Loucy (cell line): ENCODE data around the gene L1CAM.

Experiments used
- H2AFZ ChIP-seq: fragments of 200-600 bp; sonication (generic); 2 replicates; pipeline ENCODE4 v1.6.0; 2016; ENCODE audit warnings: antibody characterized with exemption, mild to moderate bottlenecking, low read length, moderate library complexity
- H3F3A ChIP-seq: fragments of 200-600 bp; 2 replicates; pipeline ENCODE4 v1.6.0; 2016; ENCODE audit warnings: antibody characterized with exemption, low read depth, mild to moderate bottlenecking
- H3K27me3 ChIP-seq: fragments of 200-600 bp; sonication (generic); 2 replicates; pipeline ENCODE4 v1.6.1; 2014; ENCODE audit warnings: low read length, mild to moderate bottlenecking; ENCODE audit not compliant: insufficient read depth, poor library complexity, severe bottlenecking
- H3K36me3 ChIP-seq: fragments of 200-600 bp; sonication (generic); 2 replicates; pipeline ENCODE4 v1.6.1; 2016; ENCODE audit warnings: low read length; ENCODE audit not compliant: insufficient read depth
- H3K4me1 ChIP-seq: fragments of 200-600 bp; sonication (generic); 2 replicates; pipeline ENCODE4 v1.5.1; 2014; ENCODE audit warnings: low read length, mild to moderate bottlenecking; ENCODE audit not compliant: insufficient read depth, poor library complexity, severe bottlenecking
- H3K4me2 ChIP-seq: fragments of 200-600 bp; sonication (generic); 2 replicates; pipeline ENCODE4 v1.6.0; 2014; ENCODE audit warnings: antibody characterized with exemption, low read length, low read depth, mild to moderate bottlenecking; ENCODE audit not compliant: poor library complexity, severe bottlenecking
- H3K4me3 ChIP-seq: fragments of 200-600 bp; sonication (generic); 2 replicates; pipeline ENCODE4 v1.5.1; 2014; ENCODE audit warnings: low read length, mild to moderate bottlenecking, mixed read lengths; ENCODE audit not compliant: poor library complexity, severe bottlenecking
- H3K79me2 ChIP-seq: fragments of 200-600 bp; sonication (generic); 2 replicates; pipeline ENCODE4 v1.6.1; 2014; ENCODE audit warnings: low read length; ENCODE audit not compliant: insufficient read depth
- H3K9ac ChIP-seq: fragments of 200-600 bp; sonication (generic); 2 replicates; pipeline ENCODE4 v1.6.0; 2014; ENCODE audit warnings: mild to moderate bottlenecking, low read depth, low read length, moderate library complexity; ENCODE audit not compliant: poor library complexity, severe bottlenecking
- H3K9me2 ChIP-seq: fragments of 200-600 bp; sonication (generic); replicated peaks from 2 replicates; pipeline ENCODE4 v1.6.1; 2016; ENCODE audit warnings: low read depth, low read length, mixed read lengths
- H3K9me3 ChIP-seq: fragments of 200-600 bp; sonication (generic); 2 replicates; pipeline ENCODE4 v1.6.1; 2014; ENCODE audit warnings: mild to moderate bottlenecking, antibody characterized with exemption, low read length, low read depth; ENCODE audit not compliant: insufficient read depth
- H4K20me1 ChIP-seq: fragments of 200-600 bp; sonication (generic); 2 replicates; pipeline ENCODE4 v1.6.0; 2014; ENCODE audit warnings: antibody characterized with exemption, low read length, mild to moderate bottlenecking; ENCODE audit not compliant: insufficient read depth, poor library complexity, severe bottlenecking
- CTCF ChIP-seq: fragments of 200-600 bp; sonication (generic); conservative IDR thresholded peaks from 2 replicates; pipeline ENCODE4 v1.5.1; 2014; ENCODE audit warnings: mild to moderate bottlenecking, antibody characterized with exemption, low read length
- EZH2phosphoT487 ChIP-seq: fragments of 200-600 bp; IDR thresholded peaks from 2 replicates; pipeline ENCODE4 v1.6.1; 2018; ENCODE audit warnings: antibody characterized with exemption, mild to moderate bottlenecking, moderate library complexity, borderline replicate concordance

The L1CAM gene

GRCh38 chrX:153830640-153831428 is 55.1 kb downstream of the L1CAM start:
- TF ChIP-seq EZH2phosphoT487 (no peak), CTCF (no peak)
- no peaks in the 10 kb centered on the region for H3K36me3 ChIP-seq
- H2AFZ ChIP-seq, result no peak overlapping the region
- H3K27me3 ChIP-seq, result no peaks in the 10 kb centered on the region
- H3K4me2 ChIP-seq, result no peak overlapping the region
- no peak overlapping the region for H3K4me3 ChIP-seq
- H3F3A ChIP-seq, result no peaks in the 10 kb centered on the region
- H3K4me1 ChIP-seq, result no peaks in the 10 kb centered on the region
- H4K20me1 ChIP-seq, result no peaks in the 10 kb centered on the region
- H3K9me3 ChIP-seq, result no peaks in the 10 kb centered on the region
- H3K9me2 ChIP-seq, result no peaks in the 10 kb centered on the region
- H3K79me2 ChIP-seq, result no peaks in the 10 kb centered on the region
- no peak overlapping the region for H3K9ac ChIP-seq

GRCh38 chrX:153829799-153830639 is 56.0 kb downstream of the L1CAM start, which contains the start of gene PDZD4:
Gene PDZD4 (minus strand): TSS chrX:153830544. CDS start chrX:153830298, 246 bp downstream.
- Histone ChIP-seq H3K36me3 (no peaks in the 10 kb centered on the region), H2AFZ (no peak within 1 kb of the TSS), H3K9ac (no peak within 1 kb of the TSS), H4K20me1 (no peaks in the 10 kb centered on the region), H3K4me3 (no peak within 1 kb of the TSS), H3K27me3 (no peaks in the 10 kb centered on the region), H3K4me2 (no peak within 1 kb of the TSS), H3K9me2 (no peaks in the 10 kb centered on the region), H3F3A (no peaks in the 10 kb centered on the region), H3K79me2 (no peaks in the 10 kb centered on the region), H3K4me1 (no peaks in the 10 kb centered on the region), H3K9me3 (no peaks in the 10 kb centered on the region)
- TF ChIP-seq EZH2phosphoT487 (no peak), CTCF (no peak)

GRCh38 chrX:153829549-153829798 is 56.5 kb downstream of the L1CAM start:
- no peak overlapping the region for H3K4me3 ChIP-seq
- H4K20me1 ChIP-seq, result no peaks in the 10 kb centered on the region
- no peaks in the 10 kb centered on the region for H3K36me3 ChIP-seq
- no peaks in the 10 kb centered on the region for H3K9me2 ChIP-seq
- H3K79me2 ChIP-seq, result no peaks in the 10 kb centered on the region
- H3K9ac ChIP-seq, result no peak overlapping the region
- H3K4me1 ChIP-seq, result no peaks in the 10 kb centered on the region
- no peaks in the 10 kb centered on the region for H3K9me3 ChIP-seq
- TF ChIP-seq EZH2phosphoT487, result no peak
- no peak for TF ChIP-seq CTCF
- no peaks in the 10 kb centered on the region for H3K27me3 ChIP-seq
- no peaks in the 10 kb centered on the region for H3F3A ChIP-seq
- H2AFZ ChIP-seq, result no peak overlapping the region
- no peak overlapping the region for H3K4me2 ChIP-seq
